Activated CD4-positive, alpha-beta T cell treated with anti-CD3 and anti-CD28 coated beads, Interleukin-2, amount 10 ng/mL, durations not matched to agents 24 days and 14 days (primary cell): ENCODE measurements around the gene PGLYRP2. TPM values are rescaled to one million over a fixed set of nuclear protein-coding genes. Genes with fewer than 3 reads are reported as not detected.

Experiments used
- DNase-seq: peaks from one replicate; pipeline ENCODE4 v3.0.0; 2022
- H3K27ac Mint-ChIP-seq: one replicate; pipeline ENCODE4 v1.8.0; 2022; ENCODE audit warnings: mild to moderate bottlenecking, mixed read lengths
- H3K27me3 Mint-ChIP-seq: one replicate; pipeline ENCODE4 v1.8.0; 2022; ENCODE audit warnings: mixed read lengths
- H3K36me3 Mint-ChIP-seq: one replicate; pipeline ENCODE4 v1.8.0; 2022; ENCODE audit warnings: low read depth, mild to moderate bottlenecking, mixed read lengths
- H3K4me1 Mint-ChIP-seq: one replicate; pipeline ENCODE4 v1.8.0; 2021; ENCODE audit warnings: mixed read lengths
- H3K4me3 Mint-ChIP-seq: one replicate; pipeline ENCODE4 v1.8.0; 2022; ENCODE audit warnings: mild to moderate bottlenecking, moderate library complexity, mixed read lengths
- H3K9me3 Mint-ChIP-seq: one replicate; pipeline ENCODE4 v1.8.0; 2021; ENCODE audit warnings: mixed read lengths
- intact Hi-C: fragments of 100-400 bp; cut with micrococcal nuclease; formaldehyde crosslinking; loops from one replicate; pipeline ENCODE4 v1.15.1; 2023
- total RNA-seq: library from RNA; stranded (reverse); gene quantifications from 2 replicates; pipeline ENCODE4 v1.2.3, GENCODE V29; 2022

The PGLYRP2 gene
- total RNA-seq, 1 donor from 2014 or later, result not detected

DNA sequence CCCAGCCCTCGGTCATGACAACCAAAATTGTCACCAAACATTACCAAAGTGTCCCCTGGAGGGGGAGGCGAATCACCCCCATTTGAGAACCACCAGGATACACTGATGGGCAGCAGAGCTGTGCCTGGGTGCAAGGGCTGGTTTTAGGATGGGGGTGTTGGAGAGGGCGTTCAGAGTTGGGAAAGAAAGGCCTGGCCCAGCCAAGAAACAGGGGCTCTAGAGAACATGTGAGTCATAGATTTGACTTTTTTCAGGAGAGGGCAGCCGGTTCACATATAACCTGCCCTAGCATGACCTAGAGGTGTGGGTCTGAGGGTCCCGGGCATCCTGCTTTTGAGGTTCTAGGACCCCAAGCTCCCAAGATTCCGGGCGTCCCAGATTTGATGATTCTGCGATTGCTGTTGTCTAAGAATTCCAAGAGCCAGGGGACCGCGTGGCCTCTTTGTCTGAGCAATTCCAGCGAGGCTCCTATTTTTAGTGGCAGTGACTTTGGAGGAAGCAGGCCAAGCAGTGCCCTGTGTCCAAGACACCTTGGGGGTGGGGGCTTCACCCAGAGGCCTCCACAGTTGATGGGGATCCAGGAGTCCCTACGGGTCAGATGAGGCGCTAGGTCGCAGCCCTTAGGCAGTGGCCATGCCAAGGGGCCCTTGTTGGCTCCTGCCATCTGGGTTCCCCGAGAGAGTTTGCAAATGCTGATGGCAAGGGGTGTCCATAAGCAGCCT, 34.6 kb downstream of the PGLYRP2 start:
- Mint-ChIP-seq H3K9me3 (no peaks in the 10 kb centered on the region), H3K36me3 (peaks cover 8% of the 10 kb centered on the region), H3K4me1 (peaks cover 6% of the 10 kb centered on the region), H3K27ac (no peak overlapping the region), H3K27me3 (no peaks in the 10 kb centered on the region), H3K4me3 (no peak overlapping the region)
- intact Hi-C loops, result no loop called here
- DNase-seq, result no peak

DNA sequence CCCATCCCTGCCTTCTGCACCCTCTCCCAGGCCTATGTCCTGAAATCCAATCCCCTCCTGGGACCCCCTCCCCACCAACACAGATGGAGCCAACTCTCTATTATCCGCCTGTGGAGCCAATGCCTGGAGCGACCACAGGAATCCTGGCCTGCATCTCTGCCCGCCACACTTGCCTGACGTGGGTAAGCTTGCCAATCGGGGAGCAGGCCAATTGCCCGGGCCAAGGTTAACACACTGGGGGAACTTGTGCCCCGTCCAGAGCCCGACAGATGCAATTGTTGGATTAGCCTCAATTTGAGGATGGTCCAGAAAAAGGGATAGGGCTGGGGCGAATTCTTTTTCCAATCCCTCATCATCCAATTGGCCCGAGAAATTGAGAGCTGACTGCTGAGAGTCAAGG, 35.5 kb downstream of the PGLYRP2 start:
- H3K27ac Mint-ChIP-seq, result no peak overlapping the region
- no peaks in the 10 kb centered on the region for H3K27me3 Mint-ChIP-seq
- H3K9me3 Mint-ChIP-seq, result no peaks in the 10 kb centered on the region
- H3K4me3 Mint-ChIP-seq, result no peak overlapping the region
- no peak for DNase-seq
- H3K36me3 Mint-ChIP-seq, result peaks cover 7% of the 10 kb centered on the region
- intact Hi-C loops, result no loop called here
- peaks cover 4% of the 10 kb centered on the region for H3K4me1 Mint-ChIP-seq

DNA sequence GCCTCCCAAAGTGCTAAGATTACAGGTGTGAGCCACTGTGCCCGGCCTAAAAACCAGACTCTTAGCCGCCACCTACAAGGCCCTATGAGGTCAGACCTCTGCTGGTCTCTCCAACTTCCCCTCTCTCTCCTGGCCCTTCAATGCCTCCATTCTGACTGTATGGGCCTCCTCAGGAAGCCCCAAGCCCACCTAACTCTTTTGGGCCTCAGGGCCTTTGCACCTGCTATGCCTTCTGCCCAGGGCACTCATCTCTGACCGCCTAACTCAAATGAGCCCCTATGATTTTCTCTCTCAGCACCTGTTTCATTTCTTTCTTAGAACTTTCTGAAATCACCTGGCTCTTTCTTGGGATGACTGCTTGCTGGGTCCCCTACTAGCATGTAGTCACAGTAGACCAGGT, 36.0 kb downstream of the PGLYRP2 start:
- H3K27ac Mint-ChIP-seq, result no peak overlapping the region
- H3K27me3 Mint-ChIP-seq, result no peaks in the 10 kb centered on the region
- no peaks in the 10 kb centered on the region for H3K4me1 Mint-ChIP-seq
- intact Hi-C loops, result no loop called here
- peaks cover 2% of the 10 kb centered on the region for H3K36me3 Mint-ChIP-seq
- no peak overlapping the region for H3K4me3 Mint-ChIP-seq
- no peak for DNase-seq
- H3K9me3 Mint-ChIP-seq, result no peaks in the 10 kb centered on the region

DNA sequence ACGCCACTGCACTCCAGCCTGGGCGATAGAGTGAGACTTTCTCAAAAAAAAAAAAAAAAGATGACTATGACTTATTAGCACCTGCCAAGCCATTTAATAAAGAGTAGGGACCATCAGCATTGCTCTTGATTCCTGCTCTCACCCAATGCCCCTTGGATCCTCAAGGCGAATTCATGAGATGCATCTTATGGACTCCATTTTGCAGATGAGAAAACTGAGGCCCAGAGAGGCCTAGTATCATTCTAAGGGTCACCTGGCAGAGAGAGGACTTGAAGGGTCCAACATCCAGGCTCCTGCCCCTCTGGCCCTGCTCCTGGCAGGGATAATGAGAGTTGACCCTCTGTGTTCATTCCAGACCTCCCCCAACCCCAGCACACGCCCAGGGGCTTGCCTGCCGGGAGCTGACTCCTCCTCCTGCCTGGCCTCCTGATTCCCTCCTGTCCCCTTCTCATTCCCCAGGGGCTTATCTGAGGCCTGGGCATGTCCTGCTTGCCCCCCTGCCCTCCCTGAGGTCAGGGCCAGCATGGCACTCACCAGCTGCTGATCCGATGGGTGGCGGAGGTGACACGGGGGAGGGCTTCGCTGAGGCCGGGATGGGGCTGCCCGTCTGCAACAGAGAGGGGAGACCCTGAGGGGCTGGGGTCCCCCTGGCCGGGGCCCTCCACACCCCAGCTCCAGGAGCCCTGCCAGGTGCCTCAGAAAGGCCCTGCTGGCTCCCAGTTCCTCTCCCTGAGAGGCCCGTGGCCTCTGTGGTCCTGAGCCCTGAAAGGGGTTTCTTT, 37.0 kb downstream of the PGLYRP2 start:
- Mint-ChIP-seq H3K27ac (no peak overlapping the region), H3K27me3 (no peaks in the 10 kb centered on the region), H3K36me3 (no peaks in the 10 kb centered on the region), H3K9me3 (no peaks in the 10 kb centered on the region), H3K4me1 (no peaks in the 10 kb centered on the region), H3K4me3 (no peak overlapping the region)
- DNase-seq, result no peak
- intact Hi-C loops, result no loop called here

- H3K4me3 Mint-ChIP-seq, result no peak overlapping the region
- no peak for DNase-seq
Observed at GRCh38 chr19:15441317-15441716, 38.0 kb downstream of the PGLYRP2 start.

DNA sequence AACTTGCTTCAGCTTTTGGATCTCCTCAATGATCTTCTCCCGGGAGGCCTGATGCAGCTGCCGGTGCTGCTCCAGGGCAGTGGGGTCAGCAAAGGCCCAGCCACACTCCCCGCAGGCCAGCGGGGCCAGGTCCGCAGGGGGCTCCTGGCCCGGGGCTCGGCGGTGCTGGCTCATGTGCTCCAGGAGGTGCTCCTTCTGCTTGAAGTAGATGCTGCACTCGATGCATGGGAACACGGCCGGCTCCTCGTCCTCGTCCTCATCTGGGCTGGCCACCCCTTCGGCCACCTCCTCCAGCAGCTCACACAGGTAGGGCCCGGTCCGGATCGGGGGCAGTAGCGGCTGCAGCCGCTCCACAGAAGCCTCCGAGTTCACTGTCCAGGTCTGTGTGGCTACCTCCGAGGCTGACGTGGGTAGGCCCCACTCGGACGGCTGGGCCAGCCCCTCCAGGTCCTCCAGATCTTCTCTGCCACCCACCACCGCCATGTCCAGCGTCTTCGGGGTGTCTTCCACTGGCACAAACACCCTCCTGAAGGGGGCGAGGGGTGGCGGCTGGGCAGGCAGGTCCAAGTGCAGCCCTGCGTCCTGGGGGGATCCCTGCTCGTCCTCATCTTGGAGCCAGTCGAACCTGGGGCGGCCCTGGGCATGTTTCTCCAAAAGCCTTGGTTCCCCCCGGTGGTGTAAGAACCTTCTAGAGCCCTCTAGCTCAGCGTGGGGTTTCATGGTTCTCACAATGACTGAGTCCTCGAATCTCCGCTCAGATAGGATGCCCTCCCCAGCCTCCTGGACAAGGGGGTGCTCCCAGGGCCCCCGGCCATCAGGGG, 39.3 kb downstream of the PGLYRP2 start:
- Mint-ChIP-seq H3K36me3 (peaks cover 2% of the 10 kb centered on the region), H3K4me1 (peaks cover 3% of the 10 kb centered on the region), H3K27me3 (no peaks in the 10 kb centered on the region), H3K4me3 (no peak overlapping the region), H3K9me3 (no peaks in the 10 kb centered on the region), H3K27ac (no peak overlapping the region)
- no peak for DNase-seq
- intact Hi-C loops, result no loop called here

More at GRCh38 chr19:15441317-15441716, 38.0 kb downstream of the PGLYRP2 start:
- H3K27ac Mint-ChIP-seq, result no peak overlapping the region
- intact Hi-C loops, result no loop called here
- H3K9me3 Mint-ChIP-seq, result no peaks in the 10 kb centered on the region
- peaks cover 1% of the 10 kb centered on the region for H3K36me3 Mint-ChIP-seq
- peaks cover 1% of the 10 kb centered on the region for H3K4me1 Mint-ChIP-seq
- no peaks in the 10 kb centered on the region for H3K27me3 Mint-ChIP-seq

DNA sequence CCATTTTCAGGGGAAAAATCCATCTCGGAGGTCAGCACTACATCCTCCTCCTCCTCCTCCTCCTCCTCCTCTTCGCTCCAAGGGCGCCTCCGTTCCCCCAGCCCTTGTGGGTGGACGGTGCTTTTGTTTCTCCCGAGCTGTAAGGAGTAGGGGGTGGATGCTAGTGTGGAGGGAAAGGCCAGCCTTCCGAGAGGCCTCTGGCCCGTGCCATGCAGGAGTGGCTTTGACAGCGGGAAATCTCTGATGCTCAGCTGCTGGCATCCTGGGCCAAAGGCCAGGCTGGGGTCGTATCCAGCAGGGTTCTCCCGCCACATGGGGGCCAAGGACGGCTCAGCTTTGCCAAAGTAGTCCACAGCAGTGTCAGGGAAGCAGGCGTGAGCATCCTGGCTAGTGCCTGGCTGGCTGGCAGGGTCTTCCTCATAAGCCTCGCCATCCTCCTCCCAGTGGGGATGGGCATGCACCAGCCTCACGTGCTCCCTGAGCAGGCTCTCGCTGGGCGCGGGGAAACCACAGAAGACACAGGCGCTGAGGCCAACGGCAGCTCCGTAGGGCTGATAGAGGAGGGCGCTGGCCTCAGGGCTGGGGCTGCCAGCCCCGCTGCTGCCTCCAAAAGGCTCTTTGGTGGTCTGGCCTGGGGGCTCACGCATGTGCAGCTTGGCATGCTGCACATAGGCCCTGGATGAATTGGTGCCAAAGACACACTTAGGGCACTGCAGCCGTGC, 40.1 kb downstream of the PGLYRP2 start:
- H3K27ac Mint-ChIP-seq, result no peak overlapping the region
- H3K27me3 Mint-ChIP-seq, result no peaks in the 10 kb centered on the region
- intact Hi-C loops, result no loop called here
- no peak for DNase-seq
- peaks cover 2% of the 10 kb centered on the region for H3K36me3 Mint-ChIP-seq
- peaks cover 3% of the 10 kb centered on the region for H3K4me1 Mint-ChIP-seq
- no peaks in the 10 kb centered on the region for H3K9me3 Mint-ChIP-seq
- no peak overlapping the region for H3K4me3 Mint-ChIP-seq

- Mint-ChIP-seq H3K36me3 (peaks cover 2% of the 10 kb centered on the region), H3K9me3 (no peaks in the 10 kb centered on the region), H3K4me1 (peaks cover 4% of the 10 kb centered on the region), H3K27ac (no peak overlapping the region), H3K4me3 (no peak overlapping the region), H3K27me3 (no peaks in the 10 kb centered on the region)
- DNase-seq, result no peak
- intact Hi-C loops, result no loop called here
Observed at GRCh38 chr19:15438577-15438976, 40.7 kb downstream of the PGLYRP2 start.

- DNase-seq, result no peak
- H3K9me3 Mint-ChIP-seq, result no peaks in the 10 kb centered on the region
- peaks cover 9% of the 10 kb centered on the region for H3K4me1 Mint-ChIP-seq
- intact Hi-C loops, result no loop called here
- H3K4me3 Mint-ChIP-seq, result no peak overlapping the region
- no peak overlapping the region for H3K27ac Mint-ChIP-seq
- peaks cover 3% of the 10 kb centered on the region for H3K36me3 Mint-ChIP-seq
- H3K27me3 Mint-ChIP-seq, result peaks cover under 1% of the 10 kb centered on the region
Observed at GRCh38 chr19:15438124-15438496, 41.2 kb downstream of the PGLYRP2 start.

- intact Hi-C loops, result no loop called here
- Mint-ChIP-seq H3K9me3 (no peaks in the 10 kb centered on the region), H3K4me1 (peaks cover 12% of the 10 kb centered on the region), H3K27ac (no peak overlapping the region), H3K4me3 (no peak overlapping the region), H3K36me3 (peaks cover 6% of the 10 kb centered on the region), H3K27me3 (peaks cover 2% of the 10 kb centered on the region)
- no peak for DNase-seq
Observed at GRCh38 chr19:15437355-15438123, 41.8 kb downstream of the PGLYRP2 start.

GRCh38 chr19:15436826-15437110, 42.5 kb downstream of the PGLYRP2 start:
- Mint-ChIP-seq H3K9me3 (no peaks in the 10 kb centered on the region), H3K27me3 (peaks cover 2% of the 10 kb centered on the region), H3K36me3 (peaks cover 8% of the 10 kb centered on the region), H3K4me1 (peaks cover 14% of the 10 kb centered on the region), H3K4me3 (no peak overlapping the region), H3K27ac (no peak overlapping the region)
- DNase-seq, result no peak
- intact Hi-C loops, result no loop called here

DNA sequence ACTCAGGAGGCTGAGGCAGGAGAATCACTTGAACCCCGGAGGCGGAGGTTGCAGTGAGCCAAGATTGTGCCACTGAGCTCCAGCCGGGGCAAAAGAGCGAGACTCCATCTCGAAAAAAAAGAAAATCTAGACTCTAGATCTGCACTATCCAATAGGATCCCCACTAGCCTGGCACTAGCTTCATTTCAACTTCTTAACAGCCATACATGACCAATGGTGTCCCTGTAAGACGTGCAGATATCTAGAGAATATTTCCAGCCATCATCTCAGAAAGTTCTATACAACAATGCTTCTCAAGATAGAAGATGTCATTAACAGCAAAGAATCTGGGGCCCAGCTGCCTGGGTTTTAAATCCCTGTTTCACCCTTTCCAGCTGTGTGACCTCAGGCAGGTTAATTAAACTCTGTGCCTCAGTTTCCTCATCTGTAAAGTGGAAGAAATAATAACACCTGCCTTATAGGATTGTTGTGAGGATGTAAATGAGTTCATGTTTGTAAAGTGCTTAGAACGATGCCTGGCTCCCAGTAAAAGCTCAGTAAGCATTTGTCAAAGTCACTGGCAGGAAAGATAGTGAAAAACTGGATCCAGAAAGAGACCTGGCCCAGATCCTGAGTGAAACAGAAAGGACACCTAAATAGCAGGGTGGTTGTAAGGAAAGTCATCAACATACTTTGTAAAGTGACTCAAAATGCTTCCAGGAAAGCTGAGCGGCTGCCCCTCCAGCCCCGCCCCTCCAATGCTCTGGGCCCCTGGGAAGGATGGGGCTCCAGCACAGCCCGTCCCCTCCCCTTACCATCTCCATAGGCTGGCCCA, 43.1 kb downstream of the PGLYRP2 start:
- intact Hi-C loops, result no loop called here
- H3K36me3 Mint-ChIP-seq, result peaks cover 13% of the 10 kb centered on the region
- no peak for DNase-seq

More for the DNA sequence above, 43.1 kb downstream of the PGLYRP2 start:
- Mint-ChIP-seq H3K27me3 (peaks cover 2% of the 10 kb centered on the region), H3K4me1 (peaks cover 19% of the 10 kb centered on the region), H3K4me3 (no peak overlapping the region), H3K27ac (peak overlapping the region; percentile 41), H3K9me3 (no peaks in the 10 kb centered on the region)
